Urinary bladder (tissue), 4 donors: ENCODE measurements around the gene DGKD. TPM values are rescaled to one million over a fixed set of nuclear protein-coding genes. Genes with fewer than 3 reads are reported as not detected.
"Not testable (repeated sequence)": the region's sequence is repeated elsewhere in the genome, so short reads cannot be mapped to it uniquely, and the experiment has no call there.

Source experiments
- DNase-seq: peaks from one replicate; pipeline ENCODE4 v3.0.0-alpha.2; 2015; ENCODE audit errors: extremely low spot score
- H3K27ac ChIP-seq: one replicate; pipeline ENCODE4 v1.5.1; 2013; ENCODE audit warnings: low read depth, mild to moderate bottlenecking, moderate library complexity
- H3K36me3 ChIP-seq: one replicate; pipeline ENCODE4 v1.6.1; 2013; ENCODE audit warnings: mild to moderate bottlenecking, moderate library complexity; ENCODE audit not compliant: insufficient read depth
- H3K4me1 ChIP-seq: one replicate; pipeline ENCODE4 v1.6.1; 2013; ENCODE audit warnings: mild to moderate bottlenecking, moderate library complexity; ENCODE audit not compliant: insufficient read depth
- H3K4me3 ChIP-seq: one replicate; pipeline ENCODE4 v1.5.1; 2013; ENCODE audit warnings: low read depth, low read length
- WGBS: extraction: QIAGEN DNeasy Blood & Tissue Kit; methylation state at CpG from one replicate; pipeline ENCODE4 v1.1.7; 2013; 5-methylcytosine and 5-hydroxymethylcytosine counted together
- polyA plus RNA-seq: library from polyadenylated mRNA; stranded (reverse); fragments of 200-250 nt; gene quantifications from one replicate; pipeline ENCODE4 v1.2.3, GENCODE V29; 2013
- total RNA-seq: library from RNA; depleted of rRNA; stranded (reverse); fragments of >200 nt; gene quantifications from one replicate; pipeline ENCODE4 v1.2.3, GENCODE V29; 2014
- donor health status: healthy with polysubstance abuse.
- donor health status: healthy.

Gene DGKD
- total and polyA plus RNA-seq, 2 donors = 13.3 to 26.4 TPM

DNA sequence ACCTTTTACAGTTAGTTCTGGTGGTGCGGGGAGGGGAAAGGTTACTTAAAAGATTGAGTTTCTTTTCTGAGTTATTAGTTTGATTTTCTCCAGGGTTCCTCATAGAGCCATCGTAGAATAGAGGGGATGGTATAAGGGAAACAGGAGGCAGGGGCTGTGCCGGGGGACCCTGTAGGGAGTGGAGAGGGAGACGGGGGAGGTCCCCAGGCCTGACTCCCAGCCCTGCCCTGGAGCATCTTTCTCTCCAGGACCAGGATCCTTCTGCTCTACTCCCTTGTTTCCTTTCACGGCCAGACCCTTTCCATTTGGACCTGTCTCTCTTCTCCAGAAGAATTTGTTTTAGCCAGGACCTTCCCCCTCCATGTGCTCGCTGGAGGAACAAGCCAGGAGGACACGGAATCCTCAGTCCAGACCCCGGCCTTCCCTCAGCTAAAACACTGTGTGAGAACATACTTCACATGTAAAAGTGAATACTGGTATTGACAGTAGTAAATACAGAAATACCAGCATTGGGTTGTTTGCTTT lies 35.4 kb downstream of the DGKD start:
- Histone ChIP-seq H3K4me1 (no peaks in the 10 kb centered on the region), H3K36me3 (no peaks in the 10 kb centered on the region), H3K27ac (no peak overlapping the region), H3K4me3 (no peak overlapping the region)
- 92% methylated on average over 8 of the region's 8 CpGs for WGBS
- DNase-seq = no peak

DNA sequence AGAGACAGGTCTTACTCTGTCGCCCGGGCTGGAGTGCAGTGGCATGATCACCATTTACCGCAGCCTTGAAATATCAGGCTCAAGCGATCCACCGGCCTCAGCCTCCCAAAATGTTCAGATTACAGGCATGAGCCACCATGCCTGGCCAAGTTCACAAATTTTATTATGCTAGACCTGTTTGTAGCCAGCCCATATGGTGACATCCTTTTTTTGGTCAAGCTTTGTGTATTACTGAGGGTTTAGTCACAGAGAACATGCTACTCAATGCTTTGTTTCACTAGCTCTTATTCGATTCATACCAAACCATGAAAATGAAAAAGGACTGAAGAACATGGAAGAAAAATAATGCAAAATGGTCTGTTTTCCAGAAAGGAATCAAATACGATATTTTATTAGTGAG lies 41.4 kb downstream of the DGKD start:
- WGBS = 98% methylated on average over 7 of the region's 7 CpGs
- no peak overlapping the region for H3K4me3 ChIP-seq
- H3K4me1 ChIP-seq = no peaks in the 10 kb centered on the region
- H3K27ac ChIP-seq = no peak overlapping the region
- H3K36me3 ChIP-seq = no peaks in the 10 kb centered on the region
- no peak for DNase-seq

DNA sequence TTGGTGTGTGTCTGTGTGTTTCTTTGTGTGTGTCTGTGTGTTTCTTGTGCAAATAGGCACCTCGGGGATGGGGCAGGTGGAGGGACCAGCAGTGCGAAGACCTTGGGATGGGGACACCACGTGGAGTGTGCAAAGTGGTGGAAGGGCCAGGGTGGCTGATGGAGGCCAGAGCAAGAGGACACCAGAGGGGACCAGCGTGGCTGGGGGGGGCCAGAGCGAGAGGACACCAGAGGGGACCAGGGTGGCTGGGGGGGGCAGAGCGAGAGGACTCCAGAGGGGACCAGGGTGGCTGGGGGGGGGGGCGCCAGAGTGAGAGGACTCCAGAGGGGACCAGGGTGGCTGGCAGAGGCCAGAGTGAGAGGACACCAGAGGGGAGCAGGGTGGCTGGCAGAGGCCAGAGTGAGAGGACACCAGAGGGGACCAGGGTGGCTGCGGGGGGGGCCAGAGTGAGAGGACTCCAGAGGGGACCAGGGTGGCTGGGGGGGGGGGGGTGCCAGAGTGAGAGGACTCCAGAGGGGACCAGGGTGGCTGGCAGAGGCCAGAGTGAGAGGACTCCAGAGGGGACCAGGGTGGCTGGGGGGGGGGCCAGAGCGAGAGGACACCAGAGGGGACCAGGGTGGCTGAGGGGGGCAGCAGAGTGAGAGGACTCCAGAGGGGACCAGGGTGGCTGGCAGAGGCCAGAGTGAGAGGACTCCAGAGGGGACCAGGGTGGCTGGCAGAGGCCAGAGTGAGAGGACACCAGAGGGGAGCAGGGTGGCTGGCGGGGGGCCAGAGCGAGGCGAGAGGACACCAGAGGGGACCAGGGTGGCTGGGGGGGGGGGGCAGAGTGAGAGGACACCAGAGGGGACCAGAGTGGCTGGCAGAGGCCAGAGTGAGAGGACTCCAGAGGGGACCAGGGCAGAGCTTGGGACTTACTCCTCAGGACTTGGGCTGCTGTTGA lies 42.7 kb downstream of the DGKD start:
- H3K4me3 ChIP-seq, DNase-seq: not testable (repeated sequence)
- 97% methylated on average over 11 of the region's 12 CpGs for WGBS

DNA sequence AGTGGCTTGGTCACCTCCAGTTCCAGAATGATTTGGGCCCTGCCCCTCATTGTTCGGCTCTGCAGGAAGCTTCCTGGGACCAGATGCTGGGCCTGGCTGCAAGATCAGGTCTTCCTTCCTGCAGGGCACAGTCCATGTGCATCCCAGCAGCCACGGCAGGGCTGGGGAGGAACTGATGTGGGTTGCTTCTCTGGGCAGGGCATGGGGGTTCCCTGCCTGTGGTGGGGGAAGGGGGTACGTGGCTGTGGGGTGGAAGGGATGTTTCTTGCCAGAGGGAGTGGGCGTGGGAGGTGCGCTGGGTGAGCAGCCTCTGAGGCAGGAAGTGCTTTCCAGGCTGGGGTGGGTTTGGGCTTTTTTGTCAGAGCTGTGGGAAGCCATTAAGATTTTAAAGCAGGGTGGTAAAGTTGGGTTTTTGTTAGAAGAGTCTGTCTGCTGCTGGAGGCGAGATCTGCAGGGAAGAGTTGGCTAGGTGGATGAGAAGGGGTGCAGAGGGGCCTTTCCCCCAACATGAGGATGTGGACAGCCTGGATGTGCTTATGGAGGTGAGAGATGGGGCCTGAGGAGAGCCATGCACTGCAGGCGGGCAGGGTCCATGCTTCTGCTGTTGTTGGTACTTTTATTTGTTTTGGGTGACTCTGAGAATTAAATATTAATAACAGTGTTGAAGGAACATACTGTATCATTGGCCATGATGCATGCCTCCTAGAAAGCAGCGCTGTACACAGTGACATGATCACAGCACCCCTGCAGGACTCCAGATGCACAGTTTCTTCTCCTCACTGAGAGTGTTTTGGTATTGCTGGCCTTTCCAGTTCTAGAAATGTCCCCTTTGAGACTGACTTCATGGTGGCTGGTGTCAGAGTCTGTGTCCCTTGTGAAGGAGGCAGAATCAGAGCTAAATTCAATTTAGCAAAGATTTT lies 45.3 kb downstream of the DGKD start:
- Histone ChIP-seq H3K4me1 (no peaks in the 10 kb centered on the region), H3K4me3 (no peak overlapping the region), H3K36me3 (no peaks in the 10 kb centered on the region), H3K27ac (no peak overlapping the region)
- DNase-seq = no peak
- WGBS = 80% methylated on average over 8 of the region's 8 CpGs

More for the DNA sequence above, 42.7 kb downstream of the DGKD start:
- H3K36me3 ChIP-seq, H3K4me1 ChIP-seq, H3K27ac ChIP-seq: not testable (repeated sequence)

DNA sequence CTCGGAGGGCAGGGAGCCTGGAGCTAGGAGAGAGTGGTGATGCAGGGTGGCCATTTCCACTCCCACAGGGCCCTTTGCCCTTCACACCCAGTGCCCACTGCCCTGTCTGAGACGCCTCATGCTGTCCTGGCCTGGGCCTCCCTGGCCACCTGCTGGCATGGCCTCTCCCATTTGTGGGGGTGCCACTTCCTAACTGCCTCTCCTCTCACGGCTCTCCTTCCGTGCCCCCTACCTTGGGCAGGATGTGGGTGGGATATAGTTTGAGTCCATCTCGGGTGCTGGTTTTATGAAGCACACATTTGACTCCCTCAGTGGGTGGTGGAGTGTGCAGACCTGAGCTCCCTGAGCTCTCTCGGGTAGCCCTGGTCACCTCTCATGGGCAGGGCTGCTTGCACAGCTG lies 46.0 kb downstream of the DGKD start:
- Histone ChIP-seq H3K36me3 (no peaks in the 10 kb centered on the region), H3K27ac (no peak overlapping the region), H3K4me3 (no peak overlapping the region), H3K4me1 (no peaks in the 10 kb centered on the region)
- DNase-seq = no peak
- 82% methylated on average over 6 of the region's 6 CpGs for WGBS

DNA sequence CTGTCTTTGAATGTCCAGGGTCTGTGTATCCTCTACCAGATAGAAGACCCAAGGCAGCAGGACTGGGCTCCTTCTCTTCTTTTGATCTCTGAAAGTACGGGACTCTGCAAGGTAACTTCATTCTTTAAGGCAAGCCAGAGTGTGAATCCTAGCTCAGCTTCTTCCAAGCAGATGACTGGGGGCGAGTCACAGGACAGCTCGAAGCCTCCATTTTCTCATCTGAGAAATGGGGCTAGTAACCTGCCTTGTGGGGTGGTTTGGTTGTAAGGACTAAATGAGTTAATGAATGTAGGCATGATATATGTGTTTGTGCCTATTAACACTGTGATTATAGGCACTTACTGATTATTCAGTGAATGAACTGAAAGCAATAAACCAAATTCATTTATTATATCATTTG lies 46.7 kb downstream of the DGKD start:
- Histone ChIP-seq H3K27ac (no peak overlapping the region), H3K4me1 (no peaks in the 10 kb centered on the region), H3K4me3 (no peak overlapping the region), H3K36me3 (no peaks in the 10 kb centered on the region)
- WGBS = 96% methylated on average over 3 of the region's 3 CpGs
- DNase-seq = no peak

DNA sequence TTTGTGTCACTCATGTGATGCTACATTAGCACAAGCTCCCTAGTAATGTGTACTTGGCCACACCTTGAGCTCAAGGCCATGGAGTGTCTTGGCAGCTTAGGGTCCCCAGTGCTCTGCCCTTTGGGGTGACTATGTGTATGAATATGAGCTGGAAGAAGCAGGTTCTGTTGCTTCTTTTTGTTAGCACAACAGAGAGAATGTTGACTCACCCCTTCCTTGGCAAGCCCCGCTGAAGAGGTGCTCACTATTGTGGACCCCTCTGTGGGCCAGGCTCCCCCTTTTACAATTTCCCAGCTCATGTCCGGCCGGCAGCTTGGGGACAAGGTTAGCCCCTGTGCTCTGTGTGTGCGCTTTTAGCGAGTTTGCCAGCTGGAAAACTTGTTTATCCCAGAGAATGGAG lies 48.1 kb downstream of the DGKD start:
- H3K4me1 ChIP-seq = no peaks in the 10 kb centered on the region
- no peak for DNase-seq
- 93% methylated on average over 5 of the region's 5 CpGs for WGBS
- no peak overlapping the region for H3K4me3 ChIP-seq
- no peak overlapping the region for H3K27ac ChIP-seq
- no peaks in the 10 kb centered on the region for H3K36me3 ChIP-seq

DNA sequence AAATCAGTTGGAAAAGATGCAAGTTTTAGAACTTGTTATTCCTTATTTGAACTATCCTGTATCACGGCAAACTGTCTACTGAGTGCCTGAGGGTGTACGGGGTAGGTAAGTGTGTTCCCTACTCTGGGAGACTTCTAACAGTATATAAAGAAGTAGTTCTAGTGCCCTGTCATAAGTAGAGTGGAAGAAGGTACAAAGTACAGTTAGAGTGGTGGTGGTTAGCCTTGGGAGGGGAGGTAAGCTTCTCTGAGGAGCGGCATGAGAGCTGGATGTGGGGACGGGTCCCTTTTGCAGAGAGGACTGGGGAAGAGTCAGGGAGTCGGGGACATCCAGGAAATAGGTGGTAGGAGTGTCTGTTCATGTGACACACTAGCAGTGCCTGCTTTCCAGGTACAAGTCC lies 48.5 kb downstream of the DGKD start:
- Histone ChIP-seq H3K4me3 (no peak overlapping the region), H3K27ac (no peak overlapping the region), H3K36me3 (no peaks in the 10 kb centered on the region), H3K4me1 (no peaks in the 10 kb centered on the region)
- WGBS = 92% methylated on average over 5 of the region's 5 CpGs
- DNase-seq = no peak

DNA sequence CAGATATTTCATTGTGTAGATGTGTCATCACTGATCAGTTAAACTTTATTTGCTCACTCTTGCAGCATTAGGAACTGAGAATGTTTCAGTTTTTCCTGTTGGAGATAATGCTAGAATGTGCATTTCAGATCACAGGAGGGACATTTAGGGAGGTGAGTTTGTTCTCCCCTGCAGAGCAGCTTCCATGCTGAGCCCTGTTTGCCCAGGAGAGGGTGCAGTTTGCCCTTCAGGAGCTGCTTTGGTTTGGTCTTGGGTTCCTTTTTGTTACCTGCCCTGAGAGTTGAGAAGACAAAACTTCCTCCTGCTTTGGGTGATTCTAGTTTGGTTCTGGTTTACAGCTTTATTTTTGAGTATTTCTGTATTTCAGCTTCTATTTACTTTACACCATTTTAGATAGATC lies 49.9 kb downstream of the DGKD start:
- no peaks in the 10 kb centered on the region for H3K36me3 ChIP-seq
- no peak overlapping the region for H3K27ac ChIP-seq
- DNase-seq = no peak
- no peak overlapping the region for H3K4me3 ChIP-seq
- H3K4me1 ChIP-seq = no peaks in the 10 kb centered on the region

DNA sequence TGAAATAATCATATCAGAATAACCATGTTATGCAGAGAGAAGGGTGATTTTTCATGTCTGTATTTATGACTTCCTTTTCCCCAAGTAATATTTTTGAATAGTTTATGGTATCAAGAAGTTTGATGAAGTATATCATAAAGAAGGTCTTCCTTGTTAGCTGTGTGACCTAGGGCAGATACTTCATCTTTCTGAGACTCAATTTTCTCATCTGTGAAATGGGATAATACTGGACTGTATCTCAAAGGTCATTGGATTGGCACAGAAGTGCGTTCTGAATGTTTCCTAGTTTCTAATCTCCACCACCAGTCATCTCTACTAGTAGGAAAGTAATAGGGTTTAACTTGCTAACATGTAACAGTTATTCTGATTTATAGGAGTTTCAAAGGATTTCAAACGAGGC lies 52.6 kb downstream of the DGKD start:
- Histone ChIP-seq H3K4me1 (no peaks in the 10 kb centered on the region), H3K27ac (no peak overlapping the region), H3K4me3 (no peak overlapping the region), H3K36me3 (no peaks in the 10 kb centered on the region)
- 69% methylated on average over 2 of the region's 2 CpGs for WGBS
- DNase-seq = no peak

DNA sequence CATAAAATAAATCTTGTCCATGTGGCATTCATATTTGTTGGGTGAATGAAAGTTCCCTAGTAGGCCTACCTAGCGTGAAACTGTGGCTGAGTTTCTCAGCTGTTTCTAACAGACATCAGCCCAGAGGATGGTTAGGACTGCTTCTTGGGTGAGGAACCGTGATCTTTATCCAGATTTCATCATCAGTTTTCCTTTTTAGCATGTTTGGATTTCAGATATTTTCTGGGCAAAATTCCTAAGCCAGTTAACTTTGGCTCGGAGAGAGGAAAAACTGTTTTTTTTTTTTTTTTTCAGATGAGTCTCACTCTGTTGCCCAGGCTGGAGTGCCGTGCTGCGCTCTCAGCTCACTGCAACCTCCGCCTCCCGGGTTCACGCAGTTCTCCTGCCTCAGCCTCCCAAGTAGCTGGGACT lies 53.5 kb downstream of the DGKD start:
- Histone ChIP-seq H3K27ac (no peak overlapping the region), H3K4me1 (no peaks in the 10 kb centered on the region), H3K36me3 (no peaks in the 10 kb centered on the region), H3K4me3 (no peak overlapping the region)
- DNase-seq = no peak
- WGBS = 34% methylated on average over 8 of the region's 8 CpGs

DNA sequence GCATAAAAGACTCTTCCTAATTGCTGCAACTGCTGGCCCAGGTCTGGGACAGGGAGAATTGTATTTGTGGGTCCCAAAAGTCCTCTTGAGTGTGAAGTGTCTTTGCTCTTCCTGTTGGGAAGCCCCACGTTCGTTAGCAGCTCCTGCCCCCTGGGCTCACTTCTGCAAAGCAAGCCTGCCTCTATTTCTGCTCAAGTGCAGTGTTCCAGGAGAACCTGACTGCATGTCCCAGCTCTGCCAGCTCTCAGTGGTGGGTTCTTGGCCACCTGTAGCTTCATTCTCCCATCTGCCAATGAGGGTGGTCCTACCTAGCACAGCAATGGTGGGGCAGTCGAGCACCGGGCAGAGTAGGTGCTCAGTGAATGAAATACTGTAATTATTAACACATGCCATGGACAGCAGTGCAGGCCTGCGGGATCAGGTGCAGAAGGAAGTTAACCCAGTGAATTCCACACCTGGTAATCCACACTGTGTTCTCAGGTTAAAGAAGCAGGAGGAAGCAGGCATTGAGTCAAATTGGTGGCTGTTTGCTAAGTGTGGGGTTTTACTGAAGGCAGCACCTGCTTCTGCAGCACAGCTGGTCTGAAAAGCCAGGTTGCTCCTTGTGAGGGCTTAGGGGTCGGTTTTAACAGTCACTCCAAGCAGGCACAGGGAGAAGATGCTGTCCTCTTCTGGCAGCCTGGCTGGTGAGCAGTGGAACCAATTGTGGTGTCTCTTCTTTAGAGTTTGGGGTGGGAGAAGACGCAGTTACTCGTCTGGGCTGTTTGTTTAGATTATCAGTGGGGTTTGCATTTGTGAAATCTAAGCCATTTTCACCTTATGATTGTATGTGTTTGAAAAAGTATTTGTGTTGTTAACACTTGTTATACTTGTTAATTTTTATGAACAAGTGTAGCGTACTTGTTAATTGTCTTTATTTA lies 54.3 kb downstream of the DGKD start:
- Histone ChIP-seq H3K36me3 (no peaks in the 10 kb centered on the region), H3K4me3 (no peak overlapping the region), H3K4me1 (no peaks in the 10 kb centered on the region), H3K27ac (no peak overlapping the region)
- no peak for DNase-seq
- WGBS = 79% methylated on average over 9 of the region's 9 CpGs
